ENCODE results near the gene DPAGT1. TPM values are rescaled to one million over a fixed set of nuclear protein-coding genes. Genes with fewer than 3 reads are reported as not detected.
"Not testable (repeated sequence)": the region's sequence is repeated elsewhere in the genome, so short reads cannot be mapped to it uniquely, and the experiment has no call there.

Gene DPAGT1
- total RNA-seq, 4 donors from 2014 or later: 23.0 to 34.0 (median 28.5) TPM

- no peak for TF ChIP-seq CTCF (IDR thresholded peaks at IDR 0.05)
- ATAC-seq (ENCODE audit: low FRiP score): no peak
- no peak for DNase-seq (ENCODE audit: low spot score)
Measured at GRCh38 chr11:119103793-119104192, 2.1 kb upstream of the DPAGT1 start.

- not testable (repeated sequence) for DNase-seq (ENCODE audit: low spot score); ATAC-seq (ENCODE audit: low FRiP score)
Measured at GRCh38 chr11:119103161-119103664, 1.6 kb upstream of the DPAGT1 start.

GRCh38 chr11:119100994-119101758 is 477 bp downstream of the DPAGT1 start:
- ATAC-seq (ENCODE audit: low FRiP score): peak; percentile 37
- no peak for DNase-seq (ENCODE audit: low spot score)

GRCh38 chr11:119100246-119100970 is 1.2 kb downstream of the DPAGT1 start:
- DNase-seq (ENCODE audit: low spot score): no peak
- no peak for TF ChIP-seq CTCF (IDR thresholded peaks at IDR 0.05)
- ATAC-seq (ENCODE audit: low FRiP score): no peak

More at GRCh38 chr11:119100994-119101758, 477 bp downstream of the DPAGT1 start:
- no peak for TF ChIP-seq CTCF (IDR thresholded peaks at IDR 0.05)

GRCh38 chr11:119099711-119100110 is 1.9 kb downstream of the DPAGT1 start:
- ATAC-seq (ENCODE audit: low FRiP score): no peak
- DNase-seq (ENCODE audit: low spot score): no peak
- TF ChIP-seq CTCF (IDR thresholded peaks at IDR 0.05): no peak

GRCh38 chr11:119095066-119095880 is 6.4 kb downstream of the DPAGT1 start:
- peak; percentile 97 for DNase-seq (ENCODE audit: low spot score)
- no peak for TF ChIP-seq CTCF (IDR thresholded peaks at IDR 0.05)
- peak; percentile 92 for ATAC-seq (ENCODE audit: low FRiP score)

- TF ChIP-seq CTCF (IDR thresholded peaks at IDR 0.05): peak in 1 of 3 donors; percentile 18
- DNase-seq (ENCODE audit: low spot score) (no peak), ATAC-seq (ENCODE audit: low FRiP score) (peak; percentile 75)
Measured at GRCh38 chr11:119094816-119095065, 6.9 kb downstream of the DPAGT1 start.

All from omental fat pad (tissue), 4 donors.